Occipital lobe (tissue), 2 donors: ENCODE measurements around the gene APLP2. TPM values are rescaled to one million over a fixed set of nuclear protein-coding genes. Genes with fewer than 3 reads are reported as not detected.

Experiments
- DNase-seq: peaks from one replicate; lab custom pipeline; 2025; lab: John Stamatoyannopoulos, UW
- total RNA-seq: library from RNA; depleted of rRNA; stranded (reverse); fragments of >200 nt; gene quantifications from one replicate; pipeline ENCODE4 v1.2.3, GENCODE V29; 2014

APLP2 gene
- total RNA-seq, 1 donor from 2014 or later, result 220 TPM

- no peak for DNase-seq
These were observed 48.5 kb downstream of the APLP2 start for GRCh38 chr11:130118165-130118564.

DNA sequence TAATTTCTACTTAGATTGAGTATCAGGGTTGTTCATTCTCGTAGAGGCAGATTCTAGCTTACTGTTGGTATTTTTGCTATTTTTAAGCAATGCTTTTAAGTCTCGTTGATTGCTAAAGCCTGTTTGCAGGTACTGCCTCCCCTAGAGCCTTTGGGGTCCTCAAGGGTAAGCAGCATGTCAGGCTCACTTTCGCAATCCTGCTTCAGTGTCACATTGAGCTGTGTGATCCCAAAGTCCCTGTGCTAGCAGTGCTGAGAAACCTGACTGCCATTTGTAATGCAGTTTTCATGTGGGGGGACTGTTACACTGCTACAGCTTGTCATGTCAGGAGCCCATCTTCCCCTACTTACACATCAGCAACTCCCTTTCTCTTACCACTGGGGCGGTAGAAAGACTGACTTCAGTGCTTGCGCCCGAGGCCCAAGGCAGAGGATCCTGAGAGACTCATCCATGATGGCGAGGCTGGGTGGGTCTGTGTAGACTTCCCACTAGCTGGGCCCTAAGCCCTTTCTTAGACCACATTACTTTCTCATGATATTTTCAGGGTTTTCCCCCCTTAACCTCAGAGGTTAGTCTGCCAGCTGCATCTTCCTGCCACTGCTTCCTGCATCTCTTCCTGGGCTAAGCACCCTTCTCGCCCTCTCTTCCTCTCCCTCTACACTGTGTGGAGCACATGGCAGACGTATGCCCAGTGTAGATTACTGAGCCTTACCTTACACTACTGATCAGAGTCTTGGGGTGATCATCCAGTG is 49.1 kb downstream of the APLP2 start:
- no peak for DNase-seq

DNA sequence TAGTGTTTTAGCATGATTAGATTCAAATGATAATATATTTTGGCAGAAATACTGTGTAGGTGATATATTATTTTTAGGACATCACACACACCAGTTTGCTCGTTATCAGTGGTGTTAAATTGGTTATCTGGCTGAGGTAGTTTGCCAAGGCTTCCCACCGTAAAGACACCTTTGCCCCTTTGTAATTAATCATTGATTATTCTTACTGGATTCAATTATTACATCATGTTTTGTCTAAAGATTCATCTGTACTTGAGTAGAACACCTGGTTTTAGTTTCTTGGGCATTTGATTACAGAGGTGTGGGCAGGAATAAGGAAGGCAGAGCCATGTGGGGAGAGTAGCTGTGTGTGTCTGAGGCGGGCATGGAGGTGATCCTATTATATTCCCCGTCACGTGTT is 50.4 kb downstream of the APLP2 start:
- DNase-seq, result no peak

DNA sequence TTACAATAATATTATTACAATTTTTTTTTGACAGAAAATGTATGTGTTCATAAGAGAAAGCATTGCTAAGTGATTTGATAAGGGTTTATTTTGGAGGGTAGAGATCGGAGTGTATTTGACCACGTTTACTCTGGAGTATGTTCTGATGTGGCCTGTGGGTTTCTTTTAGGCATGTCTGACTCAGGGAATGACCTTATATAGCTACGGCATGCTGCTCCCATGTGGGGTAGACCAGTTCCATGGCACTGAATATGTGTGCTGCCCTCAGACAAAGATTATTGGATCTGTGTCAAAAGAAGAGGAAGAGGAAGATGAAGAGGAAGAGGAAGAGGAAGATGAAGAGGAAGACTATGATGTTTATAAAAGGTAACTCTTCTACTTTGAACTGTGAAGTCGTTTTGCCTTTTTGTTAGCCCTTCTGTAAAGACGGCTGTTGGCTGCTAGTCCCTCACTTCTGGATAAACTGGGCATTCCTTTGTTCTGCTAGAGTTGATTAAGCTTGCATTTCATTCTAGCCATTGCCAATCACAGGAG is 51.8 kb downstream of the APLP2 start:
- DNase-seq, result no peak

- no peak for DNase-seq
These were observed 52.5 kb downstream of the APLP2 start for GRCh38 chr11:130122141-130122575.

- DNase-seq, result no peak
These were observed 53.8 kb downstream of the APLP2 start for GRCh38 chr11:130123414-130124040.

- DNase-seq, result no peak
These were observed 54.4 kb downstream of the APLP2 start for GRCh38 chr11:130124096-130124495.

GRCh38 chr11:130125638-130126037 is 55.9 kb downstream of the APLP2 start:
- DNase-seq, result no peak

GRCh38 chr11:130126516-130126915 is 56.8 kb downstream of the APLP2 start:
- DNase-seq, result no peak

- no peak for DNase-seq
These were observed 57.8 kb downstream of the APLP2 start for GRCh38 chr11:130127509-130127908.

- no peak for DNase-seq
These were observed 58.9 kb downstream of the APLP2 start for GRCh38 chr11:130128626-130129025.

DNA sequence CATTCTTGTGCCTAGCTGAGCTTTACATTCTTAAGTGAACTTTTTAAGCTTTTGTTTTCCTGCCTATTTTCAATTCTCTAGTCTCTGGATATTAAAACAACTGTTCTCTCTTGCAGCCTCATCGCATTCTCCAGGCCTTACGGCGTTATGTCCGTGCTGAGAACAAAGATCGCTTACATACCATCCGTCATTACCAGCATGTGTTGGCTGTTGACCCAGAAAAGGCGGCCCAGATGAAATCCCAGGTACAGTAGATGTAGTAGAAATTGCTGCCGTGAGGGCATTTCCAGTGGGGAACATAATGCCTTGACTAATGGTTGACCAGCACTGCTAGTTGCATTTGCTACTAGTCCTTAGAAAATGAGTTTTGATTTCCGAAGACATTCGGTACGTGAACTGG is 60.2 kb downstream of the APLP2 start:
- DNase-seq, result no peak

- DNase-seq, result no peak
These were observed 62.5 kb downstream of the APLP2 start for GRCh38 chr11:130131961-130132850.

- no peak for DNase-seq
These were observed 64.0 kb downstream of the APLP2 start for GRCh38 chr11:130133716-130134115.

- DNase-seq, result no peak
These were observed 66.4 kb downstream of the APLP2 start for GRCh38 chr11:130136107-130136506.

DNA sequence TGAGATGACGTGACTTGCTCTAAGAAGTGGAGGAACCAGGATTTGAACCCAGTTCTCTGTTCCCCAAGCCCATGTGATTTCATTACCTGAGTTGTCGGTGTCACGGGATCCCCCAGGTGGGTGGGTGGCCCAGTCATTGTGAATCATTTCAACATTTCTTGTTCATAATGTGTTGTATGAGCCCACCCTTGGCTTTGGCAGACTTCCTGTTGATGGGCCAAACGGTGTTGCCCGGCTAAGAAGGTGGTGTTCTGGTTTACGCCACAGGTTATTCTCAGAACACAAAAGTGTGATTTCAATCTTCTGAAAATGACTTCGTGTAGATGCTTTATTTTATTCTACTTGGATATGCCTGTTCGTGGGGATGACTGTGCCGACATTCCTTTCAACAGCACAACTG is 68.3 kb downstream of the APLP2 start:
- no peak for DNase-seq

DNA sequence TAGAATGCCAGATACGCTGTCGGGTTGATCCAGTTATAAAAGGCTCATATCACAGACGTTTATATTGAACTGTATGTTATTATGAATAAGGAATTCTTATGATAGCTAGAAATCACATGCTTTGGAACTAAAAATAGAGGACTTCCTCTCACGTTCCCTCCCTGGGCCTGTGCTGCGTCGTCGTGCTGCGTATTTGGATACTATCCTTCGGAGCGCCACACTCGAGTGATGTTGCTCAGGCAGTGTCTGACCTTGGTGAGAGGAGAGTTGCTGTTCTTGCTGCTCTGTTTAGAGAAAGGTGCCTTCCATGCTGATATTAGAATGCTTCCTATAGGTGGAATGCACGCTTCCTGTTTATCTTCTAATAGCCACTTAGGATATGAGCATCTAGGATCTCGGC is 69.7 kb downstream of the APLP2 start:
- DNase-seq, result no peak

DNA sequence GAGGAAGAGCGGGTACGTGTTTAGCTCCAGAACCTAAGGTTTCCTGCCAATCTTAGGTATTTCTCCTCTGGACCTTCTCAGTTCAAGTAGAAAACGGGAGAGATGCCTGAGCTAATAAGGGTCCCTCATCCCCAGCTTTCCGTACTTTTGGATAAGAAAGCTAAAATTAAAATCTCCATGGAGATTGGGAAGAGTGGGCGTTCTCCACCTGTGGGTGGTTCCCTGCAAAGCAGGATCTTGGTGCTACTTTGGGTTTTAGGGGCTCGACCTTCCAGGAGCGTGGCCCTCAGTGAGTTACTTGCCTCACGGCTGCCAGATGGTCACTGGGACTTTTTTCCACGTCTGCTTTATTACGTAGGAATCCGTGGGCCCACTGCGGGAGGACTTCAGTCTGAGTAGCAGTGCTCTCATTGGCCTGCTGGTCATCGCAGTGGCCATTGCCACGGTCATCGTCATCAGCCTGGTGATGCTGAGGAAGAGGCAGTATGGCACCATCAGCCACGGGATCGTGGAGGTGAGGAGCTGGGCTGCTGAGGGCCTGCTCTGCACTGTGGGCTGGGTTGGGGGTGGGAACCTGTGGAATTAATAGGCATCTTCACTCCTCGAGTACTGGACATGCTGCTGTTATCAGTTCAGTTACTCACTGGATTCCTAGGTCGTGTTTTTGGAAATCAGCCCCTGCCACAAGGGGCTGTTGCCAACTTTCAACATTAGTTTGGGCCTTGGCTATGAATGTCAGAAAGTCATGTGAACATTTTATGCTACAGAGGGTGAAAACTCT is 72.1 kb downstream of the APLP2 start:
- no peak for DNase-seq

DNA sequence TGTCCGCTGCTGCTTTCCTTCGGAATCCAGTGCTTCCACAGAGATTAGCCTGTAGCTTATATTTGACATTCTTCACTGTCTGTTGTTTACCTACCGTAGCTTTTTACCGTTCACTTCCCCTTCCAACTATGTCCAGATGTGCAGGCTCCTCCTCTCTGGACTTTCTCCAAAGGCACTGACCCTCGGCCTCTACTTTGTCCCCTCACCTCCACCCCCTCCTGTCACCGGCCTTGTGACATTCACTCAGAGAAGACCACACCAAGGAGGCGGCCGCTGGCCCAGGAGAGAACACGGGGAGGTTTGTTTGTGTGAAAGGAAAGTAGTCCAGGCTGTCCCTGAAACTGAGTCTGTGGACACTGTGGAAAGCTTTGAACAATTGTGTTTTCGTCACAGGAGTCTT is 74.4 kb downstream of the APLP2 start:
- no peak for DNase-seq

- no peak for DNase-seq
These were observed 75.2 kb downstream of the APLP2 start for GRCh38 chr11:130144861-130145281.

DNA sequence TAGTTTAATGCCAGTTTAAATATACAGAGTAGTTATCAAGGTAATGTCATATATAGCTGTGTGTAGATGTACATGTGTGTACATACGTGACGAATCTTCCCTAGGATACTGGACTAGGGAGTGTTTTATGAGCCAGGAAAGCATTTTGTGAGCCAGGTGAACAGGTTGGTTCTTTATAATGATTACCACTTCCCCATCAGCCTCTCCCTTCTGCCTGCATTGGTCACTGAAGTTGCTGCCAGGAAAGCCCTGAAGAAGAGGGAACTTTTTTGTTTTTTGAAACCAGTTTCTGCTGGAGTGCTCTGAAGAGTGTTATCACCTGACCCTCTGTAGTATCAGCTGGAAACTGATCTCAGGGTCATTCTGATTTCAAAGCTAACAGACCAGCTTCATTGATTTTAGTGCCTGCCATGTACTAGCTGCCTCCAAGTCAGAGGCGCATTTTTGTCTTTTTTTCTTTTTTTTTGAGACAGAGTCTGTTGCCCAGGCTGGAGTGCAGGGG is 75.7 kb downstream of the APLP2 start:
- no peak for DNase-seq
